ENCODE data around the gene ATP11C. TPM values are rescaled to one million over a fixed set of nuclear protein-coding genes. Genes with fewer than 3 reads are reported as not detected.
A peak's percentile ranks its signal among the peaks of the same experiment; 100 is the strongest.

ATP11C gene
- total and polyA plus RNA-seq, 2 experiments from 2014 or later: 44.0 to 90.7 TPM

GRCh38 chrX:139930916-139931645 lies 1.8 kb downstream of the ATP11C start:
- Histone ChIP-seq H3K36me3 (ENCODE audit: insufficient read depth) (no peaks in the 10 kb centered on the region), H3F3A (replicated peaks; ENCODE audit: low read depth) (no peaks in the 10 kb centered on the region), H3K27me3 (ENCODE audit: insufficient read depth) (peaks cover 3% of the 10 kb centered on the region; the same call in 1 of the 2 replicates), H3K27ac (ENCODE audit: low read depth) (no peak overlapping the region), H3K4me3 (peak overlapping the region; percentile 71), H3K79me2 (replicated peaks; ENCODE audit: insufficient read depth) (peaks cover 54% of the 10 kb centered on the region), H3K4me1 (ENCODE audit: insufficient read depth) (peaks cover 27% of the 10 kb centered on the region; the same call in 1 of the 2 replicates), H2AFZ (no peak overlapping the region), H3K4me2 (peak overlapping the region; percentile 86), H3K9me2 (ENCODE audit: insufficient read depth) (no peaks in the 10 kb centered on the region), H4K20me1 (replicated peaks; ENCODE audit: insufficient read depth) (peaks cover 9% of the 10 kb centered on the region; the same call in 1 of the 2 replicates)
- DNase-seq (ENCODE audit: low spot score) (peak; percentile 25), ATAC-seq (peak; percentile 10)
- Mint-ChIP-seq H3K36me3 (ENCODE audit: low read depth) (no peaks in the 10 kb centered on the region), H3K4me3 (peak overlapping the region; percentile 79), H3K27ac (no peak overlapping the region), H3K4me1 (peaks cover 23% of the 10 kb centered on the region), H3K9me3 (no peaks in the 10 kb centered on the region), H3K27me3 (ENCODE audit: insufficient read depth, low read depth, poor library complexity) (no peaks in the 10 kb centered on the region)
- TF ChIP-seq ZNF331 (CRISPR knock-in tag; IDR thresholded peaks at IDR 0.05; ENCODE audit: low read depth) (no peak), POLR2AphosphoS5 (IDR thresholded peaks at IDR 0.05; ENCODE audit: low read depth) (no peak), STAT1 (IDR thresholded peaks at IDR 0.05; ENCODE audit: unreplicated experiment) (no peak), EZH2 (IDR thresholded peaks at IDR 0.05; ENCODE audit: low read depth, unreplicated experiment) (no peak), REST (IDR thresholded peaks at IDR 0.05; ENCODE audit: unreplicated experiment) (no peak), CTCF (conservative IDR thresholded peaks at IDR 0.05; ENCODE audit: low read depth in 2 of 2) (no peak), EZH2phosphoT487 (IDR thresholded peaks at IDR 0.05; ENCODE audit: unreplicated experiment) (no peak), ZNF114 (CRISPR knock-in tag; IDR thresholded peaks at IDR 0.05) (no peak), ETS1 (IDR thresholded peaks at IDR 0.05) (no peak), ZNF462 (CRISPR knock-in tag; IDR thresholded peaks at IDR 0.05) (no peak), CREB1 (CRISPR knock-in tag; IDR thresholded peaks at IDR 0.05; ENCODE audit: low read depth) (no peak), NANOG (IDR thresholded peaks at IDR 0.05; ENCODE audit: borderline replicate concordance) (no peak), JUNB (IDR thresholded peaks at IDR 0.05; ENCODE audit: unreplicated experiment) (no peak)

Data from GM23338 (cell line).